Brain pericyte (primary cell): Measurements from ENCODE around the gene ZNF816.
"Not testable (repeated sequence)": the region's sequence is repeated elsewhere in the genome, so short reads cannot be mapped to it uniquely, and the experiment has no call there.

ENCODE experiments used
- DNase-seq: peaks from one replicate; pipeline ENCODE4 v3.0.0-alpha.2; 2012; ENCODE audit warnings: low read depth, low spot score

ZNF816 gene

DNA sequence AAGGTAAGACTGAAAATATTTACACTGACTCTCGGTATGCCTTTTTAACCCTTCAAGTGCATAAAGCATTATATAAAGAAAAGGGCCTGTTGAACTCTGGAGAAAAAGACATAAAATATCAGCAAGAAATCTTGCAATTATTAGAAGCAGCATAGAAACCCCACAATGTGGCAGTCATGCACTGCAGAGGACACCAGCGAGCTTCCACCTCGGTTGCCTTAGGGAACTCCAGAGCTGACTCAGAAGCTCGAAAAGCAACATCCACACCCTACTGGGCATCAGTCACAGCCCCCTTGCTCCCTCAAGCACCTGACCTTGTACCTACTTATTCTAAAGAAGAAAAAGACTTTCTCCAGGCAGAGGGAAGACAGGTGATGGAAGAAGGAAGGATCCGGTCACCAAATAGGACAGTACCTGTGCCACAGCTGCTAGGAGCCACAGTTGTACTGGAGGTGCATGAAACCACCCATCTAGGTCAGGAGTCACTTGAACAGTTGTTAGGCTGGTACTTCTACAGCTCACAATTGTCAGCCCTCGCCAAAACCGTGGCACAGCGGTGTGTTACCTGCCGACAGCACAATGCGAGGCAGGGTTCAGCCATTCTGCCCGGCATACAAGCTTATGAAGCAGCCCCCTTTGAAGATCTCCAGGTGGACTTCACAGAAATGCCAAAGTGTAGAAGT is 2.9 kb downstream of the ZNF816 start:
- no peak for DNase-seq

GRCh38 chr19:52957591-52957990 is 5.1 kb downstream of the ZNF816 start:
- no peak for DNase-seq

- no peak for DNase-seq
These were observed 5.8 kb downstream of the ZNF816 start for GRCh38 chr19:52956917-52957316.

GRCh38 chr19:52949422-52949821 is 13.3 kb downstream of the ZNF816 start:
- no peak for DNase-seq

DNA sequence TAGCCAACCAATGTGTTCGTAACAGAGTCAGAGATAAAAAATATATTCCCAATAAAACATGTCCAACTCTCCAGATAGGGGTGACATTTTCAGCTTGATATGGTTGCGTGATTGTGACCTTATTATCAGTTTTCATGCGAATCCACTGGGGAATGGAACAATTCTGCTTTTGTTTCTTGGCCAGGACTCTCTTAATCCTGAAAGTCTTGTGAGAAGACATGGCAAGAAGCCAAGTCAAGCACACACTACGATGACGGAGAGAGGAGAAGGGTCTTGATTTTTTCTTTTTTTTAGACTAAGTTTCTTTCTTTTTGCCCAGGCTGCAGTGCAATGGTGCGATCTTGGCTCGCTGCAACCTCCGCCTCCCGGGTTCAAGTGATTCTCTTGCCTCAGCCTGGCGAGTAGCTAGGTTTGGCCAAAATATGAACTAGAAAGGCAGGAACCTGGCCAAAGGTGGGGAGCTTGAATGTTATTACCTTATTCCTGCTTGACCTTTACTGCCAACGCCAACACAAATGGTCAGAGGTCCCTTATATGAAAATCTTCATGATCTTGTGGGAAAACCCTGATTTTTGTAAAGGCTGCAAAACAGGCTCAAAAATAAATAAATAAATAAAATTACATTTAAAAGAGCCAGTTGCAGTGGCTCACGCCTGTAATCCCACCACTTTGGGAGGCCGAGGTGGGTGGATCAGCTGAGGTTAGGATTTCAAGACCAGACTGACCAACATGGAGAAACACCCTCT is 14.5 kb downstream of the ZNF816 start:
- no peak for DNase-seq

DNA sequence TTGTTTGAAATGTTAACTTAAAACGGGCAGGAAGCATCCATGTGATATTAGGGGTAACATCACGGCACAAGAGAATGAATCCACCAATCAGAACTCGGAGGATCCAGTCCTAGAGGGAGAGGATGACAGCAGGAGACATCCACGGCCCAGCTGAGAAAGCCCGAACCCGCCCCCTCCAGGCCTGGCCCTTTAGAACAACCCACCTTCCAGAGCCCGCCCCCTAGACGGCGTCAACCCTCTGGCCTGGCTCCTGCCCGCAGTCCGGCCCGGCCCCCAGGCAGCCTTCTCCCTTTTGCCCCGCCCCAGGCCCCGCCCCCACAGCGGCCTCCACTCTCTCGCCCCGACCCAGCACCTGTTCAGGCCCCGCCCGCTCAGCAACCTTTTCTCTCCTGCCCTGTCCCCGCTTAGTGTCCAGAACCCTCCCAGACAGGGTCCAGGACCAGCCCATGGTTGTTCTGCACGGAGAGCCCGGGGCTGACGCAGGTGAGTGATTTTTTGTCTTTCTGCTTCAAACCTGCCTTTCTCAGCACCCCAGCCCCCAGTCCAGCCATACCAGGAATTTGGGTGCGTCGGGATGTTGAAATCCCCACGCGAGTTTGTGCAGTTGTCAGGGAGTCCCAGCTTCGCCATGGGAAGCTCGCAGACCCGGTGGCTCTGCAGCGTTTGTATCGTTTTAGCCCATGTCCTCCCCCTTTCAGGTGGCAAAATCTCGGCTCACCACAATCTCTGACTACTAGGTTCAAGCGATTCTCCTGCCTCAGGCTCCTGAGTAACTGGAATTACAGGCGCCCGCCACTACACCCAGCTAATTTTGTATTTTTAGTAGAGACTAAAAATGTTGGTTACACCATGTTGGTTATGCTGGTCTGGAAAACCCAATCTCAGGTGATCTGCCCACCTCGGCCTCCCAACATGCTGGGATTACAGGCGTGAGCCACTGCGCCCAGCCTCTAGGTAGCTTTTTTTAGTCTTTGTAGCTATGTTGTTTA is 16.1 kb downstream of the ZNF816 start:
- no peak for DNase-seq

- DNase-seq = no peak
These were observed 16.9 kb downstream of the ZNF816 start for GRCh38 chr19:52945652-52946321.

GRCh38 chr19:52944703-52945493 is 17.8 kb downstream of the ZNF816 start:
- not testable (repeated sequence) for DNase-seq

DNA sequence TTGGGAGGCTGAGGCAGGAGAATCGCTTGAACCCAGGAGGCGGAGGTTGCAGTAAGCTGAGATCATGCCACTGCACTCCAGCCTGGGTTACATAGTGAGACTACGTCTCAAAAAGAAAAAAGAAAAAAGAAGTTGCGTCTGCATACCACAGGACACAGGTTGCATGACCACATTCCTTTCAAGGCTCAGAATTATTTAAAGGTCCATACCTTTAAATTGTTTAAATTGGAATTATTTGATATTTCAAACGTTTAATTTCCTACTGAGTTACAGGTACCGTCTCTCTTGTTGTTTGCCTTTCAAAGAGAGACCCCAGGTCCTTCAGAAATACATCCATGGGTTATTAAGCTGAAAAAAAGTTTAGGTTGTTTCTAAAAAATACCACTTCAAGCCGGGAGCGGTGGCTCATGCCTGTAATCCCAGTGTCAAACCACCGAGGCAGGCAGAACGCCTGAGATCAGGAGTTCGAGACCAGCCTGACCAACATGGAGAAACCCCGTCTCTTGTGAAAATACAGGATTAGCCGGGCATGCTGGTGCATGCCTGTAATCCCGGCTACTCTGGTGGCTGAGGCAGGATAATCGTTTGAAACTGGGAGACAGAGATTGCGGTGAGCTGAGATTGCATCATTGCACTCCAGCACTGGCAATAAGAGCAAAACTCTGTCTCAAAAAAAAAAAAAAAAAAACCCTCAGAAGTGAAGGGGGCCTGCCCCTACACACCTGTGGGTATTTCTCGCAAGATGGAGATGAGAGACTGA is 18.6 kb downstream of the ZNF816 start:
- no peak for DNase-seq

GRCh38 chr19:52943134-52943883 is 19.4 kb downstream of the ZNF816 start:
- DNase-seq = no peak

GRCh38 chr19:52942386-52943133 is 20.1 kb downstream of the ZNF816 start:
- DNase-seq = peak; percentile 27

GRCh38 chr19:52941941-52942385 is 20.7 kb downstream of the ZNF816 start:
- DNase-seq = no peak

DNA sequence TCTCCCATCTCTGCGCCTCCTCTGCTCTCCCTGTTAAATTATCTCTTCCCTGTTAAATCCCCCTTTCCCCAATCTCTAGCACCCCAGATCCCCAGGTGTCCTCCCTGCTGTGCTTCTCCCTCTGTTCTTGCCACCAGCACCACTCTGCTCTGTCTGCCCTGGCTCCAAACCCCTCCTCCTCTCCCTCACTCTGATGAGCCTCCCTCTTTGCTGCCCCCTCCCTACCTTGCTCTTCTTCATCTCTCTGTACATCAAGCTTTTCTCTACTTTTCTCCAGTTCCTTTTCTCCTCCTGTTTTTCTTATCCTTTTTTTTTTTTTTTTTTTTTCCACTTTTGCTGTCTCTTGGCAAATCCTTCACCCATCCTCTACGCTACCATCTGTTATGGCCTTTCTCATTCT is 21.2 kb downstream of the ZNF816 start:
- not testable (repeated sequence) for DNase-seq

- DNase-seq = not testable (repeated sequence)
These were observed 21.8 kb downstream of the ZNF816 start for GRCh38 chr19:52940905-52941304.

- no peak for DNase-seq
These were observed 23.9 kb downstream of the ZNF816 start for GRCh38 chr19:52938761-52939160.

GRCh38 chr19:52936954-52937325 is 25.7 kb downstream of the ZNF816 start:
- no peak for DNase-seq

GRCh38 chr19:52936151-52936953 is 26.3 kb downstream of the ZNF816 start:
- no peak for DNase-seq

- DNase-seq = no peak
These were observed 27.2 kb downstream of the ZNF816 start for GRCh38 chr19:52935434-52935833.
